Mesendoderm (in vitro differentiated cells): Measurements from ENCODE around the gene ANXA6.

Experiments
- DNase-seq: peaks from one replicate; pipeline ENCODE4 v3.0.0; 2013
- H2AK5ac ChIP-seq: 2 replicates; pipeline ENCODE4 v1.6.1; 2013; ENCODE audit warnings: low read length, inconsistent platforms
- H2BK120ac ChIP-seq: 2 replicates; pipeline ENCODE4 v1.6.1; 2013; ENCODE audit warnings: low read depth, mild to moderate bottlenecking, low read length, moderate library complexity, mixed read lengths
- H2BK15ac ChIP-seq: replicated peaks from 2 replicates; pipeline ENCODE4 v1.6.1; 2013; ENCODE audit warnings: low read depth, mild to moderate bottlenecking, moderate library complexity
- H2BK5ac ChIP-seq: 2 replicates; pipeline ENCODE4 v1.6.1; 2013; ENCODE audit warnings: low read length, inconsistent platforms
- H3K18ac ChIP-seq: 2 replicates; pipeline ENCODE4 v1.6.1; 2013; ENCODE audit warnings: mild to moderate bottlenecking, low read length, mixed read lengths
- H3K23ac ChIP-seq: one replicate; pipeline ENCODE4 v1.6.1; 2013; ENCODE audit warnings: low read length
- H3K27ac ChIP-seq: 2 replicates; pipeline ENCODE4 v1.5.1; 2013; ENCODE audit warnings: low read depth, mild to moderate bottlenecking, inconsistent platforms, low read length, moderate library complexity
- H3K27me3 ChIP-seq: 2 replicates; pipeline ENCODE4 v1.6.1; 2013; ENCODE audit warnings: low read length, control low read depth, mild to moderate bottlenecking, inconsistent platforms; ENCODE audit not compliant: insufficient read depth, poor library complexity
- H3K36me3 ChIP-seq: 2 replicates; pipeline ENCODE4 v1.6.1; 2013; ENCODE audit warnings: low read length, inconsistent platforms; ENCODE audit not compliant: control insufficient read depth, insufficient read depth
- H3K4ac ChIP-seq: one replicate; pipeline ENCODE4 v1.6.1; 2013; ENCODE audit warnings: low read depth, mild to moderate bottlenecking, low read length, moderate library complexity
- H3K4me1 ChIP-seq: 2 replicates; pipeline ENCODE4 v1.6.1; 2013; ENCODE audit warnings: low read depth, low read length, inconsistent platforms; ENCODE audit not compliant: control insufficient read depth
- H3K4me2 ChIP-seq: 2 replicates; pipeline ENCODE4 v1.6.1; 2013; ENCODE audit warnings: low read length
- H3K4me3 ChIP-seq: 2 replicates; pipeline ENCODE4 v1.5.1; 2013; ENCODE audit warnings: mild to moderate bottlenecking, low read length
- H3K56ac ChIP-seq: one replicate; pipeline ENCODE4 v1.6.1; 2013; ENCODE audit warnings: low read length
- H3K79me1 ChIP-seq: 2 replicates; pipeline ENCODE4 v1.6.1; 2013; ENCODE audit warnings: low read length, inconsistent platforms
- H3K79me2 ChIP-seq: 2 replicates; pipeline ENCODE4 v1.6.1; 2013; ENCODE audit warnings: mild to moderate bottlenecking, low read length; ENCODE audit not compliant: control insufficient read depth, insufficient read depth
- H3K9ac ChIP-seq: 2 replicates; pipeline ENCODE4 v1.6.1; 2013; ENCODE audit warnings: low read length, inconsistent platforms
- H4K5ac ChIP-seq: one replicate; pipeline ENCODE4 v1.6.1; 2013; ENCODE audit warnings: low read length
- H4K8ac ChIP-seq: one replicate; pipeline ENCODE4 v1.6.1; 2013; ENCODE audit warnings: low read depth, mild to moderate bottlenecking, control low read depth, low read length, moderate library complexity
- WGBS: extraction: QIAGEN DNeasy Blood & Tissue Kit; methylation state at CpG from one replicate; pipeline ENCODE4 v1.1.7; 2013; ENCODE audit warnings: low lambda C conversion rate, missing lambda C conversion rate; ENCODE audit not compliant: insufficient coverage; ENCODE audit errors: extremely low coverage; 5-methylcytosine and 5-hydroxymethylcytosine counted together

ANXA6 gene

DNA sequence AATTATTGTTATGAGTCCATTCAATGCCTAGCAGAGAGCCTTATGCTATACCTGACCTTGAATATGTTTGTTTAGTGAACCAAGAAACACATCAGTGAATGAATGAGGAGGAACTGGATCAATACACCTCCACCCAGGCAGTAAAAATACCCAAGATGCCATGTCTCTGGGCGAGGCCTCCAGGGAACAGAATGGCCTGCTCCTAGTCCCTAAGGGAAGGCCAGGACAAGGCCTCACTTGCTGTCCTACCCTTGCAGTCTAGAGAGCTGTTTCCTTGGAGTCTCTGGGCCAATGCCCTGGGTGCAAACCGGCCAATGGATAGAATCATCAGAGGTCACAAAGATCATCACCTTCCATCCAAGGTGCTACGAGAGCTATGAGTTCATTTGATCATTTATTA is 102.9 kb downstream of the ANXA6 start:
- no peak overlapping the region for H3K4ac ChIP-seq
- peak; percentile 23 for DNase-seq
- no peak overlapping the region for H3K4me2 ChIP-seq
- peaks cover 1% of the 10 kb centered on the region for H3K36me3 ChIP-seq
- H3K18ac ChIP-seq = no peak overlapping the region
- H3K4me3 ChIP-seq = no peak overlapping the region
- H3K27me3 ChIP-seq = no peaks in the 10 kb centered on the region
- H2BK120ac ChIP-seq = no peak overlapping the region
- H4K5ac ChIP-seq = no peak overlapping the region
- no peaks in the 10 kb centered on the region for H3K4me1 ChIP-seq
- H3K23ac ChIP-seq = no peak overlapping the region
- no peak overlapping the region for H2AK5ac ChIP-seq
- no peak overlapping the region for H3K27ac ChIP-seq
- H3K56ac ChIP-seq = no peak overlapping the region
- H2BK5ac ChIP-seq = no peak overlapping the region
- WGBS = no CpG with 5 or more reads among the region's 3 CpGs
- no peaks in the 10 kb centered on the region for H3K79me2 ChIP-seq
- H4K8ac ChIP-seq = no peak overlapping the region
- no peak overlapping the region for H2BK15ac ChIP-seq
- H3K79me1 ChIP-seq = no peaks in the 10 kb centered on the region
- no peak overlapping the region for H3K9ac ChIP-seq

- Histone ChIP-seq H3K23ac (no peak overlapping the region), H3K27ac (no peak overlapping the region), H3K4me1 (no peaks in the 10 kb centered on the region), H3K4ac (no peak overlapping the region), H4K5ac (no peak overlapping the region), H3K79me1 (no peaks in the 10 kb centered on the region), H3K4me2 (no peak overlapping the region), H3K27me3 (no peaks in the 10 kb centered on the region), H4K8ac (no peak overlapping the region), H3K4me3 (no peak overlapping the region), H3K18ac (no peak overlapping the region), H2BK15ac (no peak overlapping the region), H2AK5ac (no peak overlapping the region), H3K9ac (no peak overlapping the region), H3K36me3 (peaks cover under 1% of the 10 kb centered on the region), H2BK120ac (no peak overlapping the region), H2BK5ac (no peak overlapping the region), H3K56ac (no peak overlapping the region), H3K79me2 (no peaks in the 10 kb centered on the region)
- WGBS = no CpG with 5 or more reads among the region's 4 CpGs
- no peak for DNase-seq
Observed at GRCh38 chr5:151053796-151054462, 103.7 kb downstream of the ANXA6 start.

- Histone ChIP-seq H3K4me3 (no peak overlapping the region), H3K27ac (no peak overlapping the region), H4K8ac (no peak overlapping the region), H2BK15ac (no peak overlapping the region), H3K4me1 (no peaks in the 10 kb centered on the region), H2AK5ac (no peak overlapping the region), H2BK5ac (no peak overlapping the region), H3K56ac (no peak overlapping the region), H3K18ac (no peak overlapping the region), H3K79me1 (no peaks in the 10 kb centered on the region), H3K9ac (no peak overlapping the region), H3K36me3 (no peaks in the 10 kb centered on the region), H2BK120ac (no peak overlapping the region), H3K79me2 (no peaks in the 10 kb centered on the region), H3K4ac (no peak overlapping the region), H3K27me3 (no peaks in the 10 kb centered on the region), H3K23ac (no peak overlapping the region), H3K4me2 (no peak overlapping the region), H4K5ac (no peak overlapping the region)
- DNase-seq = no peak
- no CpG with 5 or more reads among the region's 3 CpGs for WGBS
Observed at GRCh38 chr5:151052836-151053235, 104.7 kb downstream of the ANXA6 start.

DNA sequence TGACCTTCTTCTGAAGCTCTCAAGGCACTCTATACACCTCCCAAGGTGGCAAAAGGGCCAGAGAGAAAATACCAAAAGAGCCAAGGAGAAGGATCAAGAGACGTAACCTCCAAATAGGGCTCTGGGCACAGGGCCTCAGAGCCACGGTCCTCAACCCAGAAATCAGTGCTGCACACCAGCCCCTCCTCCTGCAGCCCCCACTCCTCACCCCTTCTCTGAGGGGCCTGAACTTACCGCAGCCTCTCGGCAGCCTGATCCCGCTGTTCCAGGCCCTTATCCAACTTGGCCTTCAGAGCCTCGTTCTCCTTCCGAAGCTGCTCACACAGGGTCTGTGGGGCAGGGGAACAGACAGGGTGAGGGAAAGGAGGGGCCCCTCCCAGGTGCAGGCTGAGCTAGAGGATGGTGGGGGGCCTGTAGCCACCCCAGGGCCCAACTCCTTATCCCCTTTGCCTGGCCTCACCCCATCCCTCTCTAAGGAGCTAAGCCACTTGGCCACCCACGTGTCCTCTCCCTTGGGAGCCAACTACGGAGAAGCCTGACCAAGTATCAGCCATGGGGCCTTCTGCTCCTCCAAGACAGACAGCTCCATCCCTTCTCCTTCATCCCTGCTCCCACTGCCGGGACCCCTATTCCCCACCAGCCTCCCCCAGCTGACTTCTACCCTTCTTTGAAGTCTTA is 105.5 kb downstream of the ANXA6 start:
- no peak overlapping the region for H3K18ac ChIP-seq
- H3K27ac ChIP-seq = no peak overlapping the region
- H3K4me2 ChIP-seq = no peak overlapping the region
- H3K79me1 ChIP-seq = no peaks in the 10 kb centered on the region
- H2BK5ac ChIP-seq = no peak overlapping the region
- WGBS = no CpG with 5 or more reads among the region's 10 CpGs
- DNase-seq = no peak
- H4K8ac ChIP-seq = no peak overlapping the region
- H2BK120ac ChIP-seq = no peak overlapping the region
- no peak overlapping the region for H3K4ac ChIP-seq
- no peak overlapping the region for H2BK15ac ChIP-seq
- H4K5ac ChIP-seq = no peak overlapping the region
- no peak overlapping the region for H3K23ac ChIP-seq
- H3K27me3 ChIP-seq = no peaks in the 10 kb centered on the region
- no peak overlapping the region for H3K9ac ChIP-seq
- no peak overlapping the region for H3K4me3 ChIP-seq
- H3K36me3 ChIP-seq = no peaks in the 10 kb centered on the region
- H3K4me1 ChIP-seq = no peaks in the 10 kb centered on the region
- H3K79me2 ChIP-seq = no peaks in the 10 kb centered on the region
- H2AK5ac ChIP-seq = no peak overlapping the region
- no peak overlapping the region for H3K56ac ChIP-seq

DNA sequence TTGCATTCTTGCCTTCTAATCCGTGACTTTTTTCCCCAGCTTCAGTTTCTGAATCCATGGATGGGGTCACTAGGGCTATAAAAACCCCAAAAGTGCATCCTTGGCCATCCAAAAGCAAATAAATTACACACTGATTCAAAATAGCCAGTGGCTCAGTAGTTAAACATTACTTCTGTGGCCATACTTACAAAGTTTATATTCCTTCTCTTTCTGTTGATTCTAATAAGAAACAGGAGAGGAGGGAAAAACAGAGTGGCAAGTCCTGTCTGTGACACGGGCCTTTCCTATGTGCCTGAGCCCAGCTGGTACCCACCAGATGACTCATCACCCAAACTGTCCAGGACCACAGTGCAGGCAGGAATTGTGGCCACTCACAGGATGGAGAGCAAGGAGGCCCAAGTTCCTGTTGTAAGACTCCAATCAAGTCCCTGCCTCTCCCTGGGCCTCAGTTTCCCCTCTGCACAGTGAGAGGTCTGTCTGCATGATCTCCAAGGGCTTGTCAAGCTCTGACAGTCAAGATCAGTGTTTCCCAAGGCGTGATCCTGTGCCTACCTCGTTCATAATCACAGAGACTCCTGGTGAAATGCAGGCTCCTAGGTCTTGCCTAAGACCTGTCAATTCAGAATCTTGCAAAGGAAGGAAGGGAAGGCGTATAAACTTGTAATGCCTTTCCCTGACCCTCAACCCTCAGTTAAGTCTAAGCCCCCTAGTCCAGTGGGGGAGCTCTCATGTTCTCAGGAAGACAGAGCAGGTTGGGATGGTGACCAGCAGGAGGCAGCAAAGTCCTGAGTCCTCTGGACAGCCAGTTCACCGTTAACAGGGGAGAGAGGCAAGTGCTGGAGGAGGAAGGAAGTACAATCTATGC is 106.3 kb downstream of the ANXA6 start:
- Histone ChIP-seq H3K79me1 (no peaks in the 10 kb centered on the region), H3K27ac (no peak overlapping the region), H4K8ac (no peak overlapping the region), H2BK120ac (no peak overlapping the region), H4K5ac (no peak overlapping the region), H3K4ac (no peak overlapping the region), H3K36me3 (no peaks in the 10 kb centered on the region), H3K9ac (no peak overlapping the region), H3K18ac (no peak overlapping the region), H3K4me1 (no peaks in the 10 kb centered on the region), H3K23ac (no peak overlapping the region), H2BK15ac (no peak overlapping the region), H2BK5ac (no peak overlapping the region), H3K56ac (no peak overlapping the region), H3K4me2 (no peak overlapping the region), H3K4me3 (no peak overlapping the region), H2AK5ac (no peak overlapping the region), H3K79me2 (no peaks in the 10 kb centered on the region), H3K27me3 (no peaks in the 10 kb centered on the region)
- no CpG with 5 or more reads among the region's 6 CpGs for WGBS
- peak; percentile 91 for DNase-seq
